SW480 (cell line): ENCODE results near the gene DNAH12.
A peak's percentile ranks its signal among the peaks of the same experiment; 100 is the strongest.
"Not testable (repeated sequence)": the region's sequence is repeated elsewhere in the genome, so short reads cannot be mapped to it uniquely, and the experiment has no call there.

Source experiments
- DNase-seq: peaks from one replicate; pipeline ENCODE4 v3.0.0-alpha.2; 2016; ENCODE audit warnings: low spot score

Gene DNAH12

GRCh38 chr3:57314204-57314603 is 229.9 kb downstream of the DNAH12 start:
- no peak for DNase-seq

- DNase-seq, result no peak
These were observed 234.3 kb downstream of the DNAH12 start for GRCh38 chr3:57309769-57310360.

GRCh38 chr3:57303520-57303919 is 240.6 kb downstream of the DNAH12 start:
- DNase-seq, result not testable (repeated sequence)

- DNase-seq, result peak; percentile 35
These were observed 246.1 kb downstream of the DNAH12 start for GRCh38 chr3:57298041-57298440.

- no peak for DNase-seq
These were observed 251.1 kb downstream of the DNAH12 start for GRCh38 chr3:57292897-57293526.

GRCh38 chr3:57292159-57292896 is 251.8 kb downstream of the DNAH12 start, which contains the start of gene ASB14:
TSS of gene ASB14 (minus strand) at chr3:57292685. CDS start at chr3:57292033, 652 bp downstream.
- DNase-seq, result no peak

GRCh38 chr3:57288403-57288802 is 255.7 kb downstream of the DNAH12 start:
- no peak for DNase-seq

- DNase-seq, result no peak
These were observed 256.9 kb downstream of the DNAH12 start for GRCh38 chr3:57287205-57287604.

- no peak for DNase-seq
These were observed 260.8 kb downstream of the DNAH12 start for GRCh38 chr3:57283334-57283733.

GRCh38 chr3:57281715-57282114 is 262.4 kb downstream of the DNAH12 start:
- DNase-seq, result peak; percentile 7

- DNase-seq, result no peak
These were observed 264.5 kb downstream of the DNAH12 start for GRCh38 chr3:57279685-57280084.

GRCh38 chr3:57278237-57278636 is 265.9 kb downstream of the DNAH12 start:
- DNase-seq, result no peak

GRCh38 chr3:57275393-57275792 is 268.8 kb downstream of the DNAH12 start:
- DNase-seq, result no peak

- DNase-seq, result no peak
These were observed 269.3 kb downstream of the DNAH12 start for GRCh38 chr3:57274845-57275244.

GRCh38 chr3:57268416-57268815 is 275.7 kb downstream of the DNAH12 start:
- DNase-seq, result no peak

GRCh38 chr3:57261929-57262328 is 282.2 kb downstream of the DNAH12 start:
- no peak for DNase-seq

GRCh38 chr3:57261119-57261518 is 283.0 kb downstream of the DNAH12 start:
- no peak for DNase-seq

- DNase-seq, result no peak
These were observed 286.5 kb downstream of the DNAH12 start for GRCh38 chr3:57257678-57258077.

GRCh38 chr3:57256844-57257243 is 287.3 kb downstream of the DNAH12 start:
- no peak for DNase-seq

- no peak for DNase-seq
These were observed 291.7 kb downstream of the DNAH12 start for GRCh38 chr3:57252404-57252803.

- DNase-seq, result no peak
These were observed 299.2 kb downstream of the DNAH12 start for GRCh38 chr3:57244946-57245345.
